PC-3 (cell line): ENCODE results near the gene TAF3.

ENCODE experiments used
- EZH2 ChIP-seq: fragments of 300-600 bp; sonication (generic); IDR thresholded peaks from one replicate; pipeline ENCODE4 v1.6.1; 2017; ENCODE audit warnings: antibody characterized with exemption, mild to moderate bottlenecking, low read length; ENCODE audit not compliant: unreplicated experiment
- EZH2phosphoT487 ChIP-seq: fragments of 300-600 bp; sonication (generic); IDR thresholded peaks from 2 replicates; pipeline ENCODE4 v1.6.1; 2018; ENCODE audit warnings: mild to moderate bottlenecking, antibody characterized with exemption, low read length, borderline replicate concordance
- TF ChIP-seq, protein P1 (sequence below): fragments of 300-600 bp; sonication (generic); conservative IDR thresholded peaks from 2 replicates; pipeline ENCODE4 v1.5.1; 2017; ENCODE audit warnings: antibody characterized with exemption, low read depth, mild to moderate bottlenecking, low read length

DNA sequence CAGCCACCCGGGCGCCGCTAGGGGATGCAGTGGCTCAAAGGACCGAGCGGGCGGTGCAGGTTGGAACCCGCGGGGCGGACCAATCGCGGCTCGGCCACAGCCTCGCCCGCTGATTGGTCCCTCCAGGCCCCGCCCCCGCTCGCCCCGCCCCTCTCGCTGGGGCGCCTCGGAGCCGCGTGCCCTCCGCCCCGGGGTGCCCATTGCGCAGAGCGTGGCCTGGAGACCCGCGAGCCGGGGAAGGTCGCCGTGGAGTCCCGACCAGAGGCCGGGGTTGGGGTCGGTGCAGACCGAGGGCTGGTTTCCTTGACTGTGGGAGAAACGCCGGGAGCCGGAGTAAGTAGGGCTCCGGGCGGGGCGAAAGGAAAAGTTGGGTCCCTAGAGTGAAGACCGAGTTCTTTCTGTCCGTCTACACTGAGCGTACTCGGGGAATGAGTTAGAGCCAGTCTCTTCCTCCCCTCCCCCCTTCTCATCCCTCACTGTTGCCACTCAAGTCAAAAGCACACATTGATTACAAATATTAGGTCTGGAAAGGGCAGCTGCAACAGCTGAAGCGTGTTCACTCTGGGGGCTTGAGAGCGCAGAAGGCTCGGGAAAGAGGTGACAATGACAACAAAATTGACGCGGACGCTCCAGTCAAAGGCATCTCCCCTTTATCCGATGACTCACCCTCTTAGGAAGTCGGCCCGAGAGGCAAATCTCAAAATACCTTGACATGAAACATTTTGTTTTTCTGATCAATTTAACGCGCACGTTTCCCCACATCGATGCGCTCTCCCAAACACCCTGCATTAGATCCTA lies 235.3 kb downstream of the TAF3 start:
- TF ChIP-seq, protein P1, sequence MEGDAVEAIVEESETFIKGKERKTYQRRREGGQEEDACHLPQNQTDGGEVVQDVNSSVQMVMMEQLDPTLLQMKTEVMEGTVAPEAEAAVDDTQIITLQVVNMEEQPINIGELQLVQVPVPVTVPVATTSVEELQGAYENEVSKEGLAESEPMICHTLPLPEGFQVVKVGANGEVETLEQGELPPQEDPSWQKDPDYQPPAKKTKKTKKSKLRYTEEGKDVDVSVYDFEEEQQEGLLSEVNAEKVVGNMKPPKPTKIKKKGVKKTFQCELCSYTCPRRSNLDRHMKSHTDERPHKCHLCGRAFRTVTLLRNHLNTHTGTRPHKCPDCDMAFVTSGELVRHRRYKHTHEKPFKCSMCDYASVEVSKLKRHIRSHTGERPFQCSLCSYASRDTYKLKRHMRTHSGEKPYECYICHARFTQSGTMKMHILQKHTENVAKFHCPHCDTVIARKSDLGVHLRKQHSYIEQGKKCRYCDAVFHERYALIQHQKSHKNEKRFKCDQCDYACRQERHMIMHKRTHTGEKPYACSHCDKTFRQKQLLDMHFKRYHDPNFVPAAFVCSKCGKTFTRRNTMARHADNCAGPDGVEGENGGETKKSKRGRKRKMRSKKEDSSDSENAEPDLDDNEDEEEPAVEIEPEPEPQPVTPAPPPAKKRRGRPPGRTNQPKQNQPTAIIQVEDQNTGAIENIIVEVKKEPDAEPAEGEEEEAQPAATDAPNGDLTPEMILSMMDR = no peak; the same call in 1 of the 2 replicates
- TF ChIP-seq EZH2phosphoT487 = no peak
- no peak for TF ChIP-seq EZH2
